ENCODE results near the gene SRL.
"Not testable (repeated sequence)": the region's sequence is repeated elsewhere in the genome, so short reads cannot be mapped to it uniquely, and the experiment has no call there.

DNA sequence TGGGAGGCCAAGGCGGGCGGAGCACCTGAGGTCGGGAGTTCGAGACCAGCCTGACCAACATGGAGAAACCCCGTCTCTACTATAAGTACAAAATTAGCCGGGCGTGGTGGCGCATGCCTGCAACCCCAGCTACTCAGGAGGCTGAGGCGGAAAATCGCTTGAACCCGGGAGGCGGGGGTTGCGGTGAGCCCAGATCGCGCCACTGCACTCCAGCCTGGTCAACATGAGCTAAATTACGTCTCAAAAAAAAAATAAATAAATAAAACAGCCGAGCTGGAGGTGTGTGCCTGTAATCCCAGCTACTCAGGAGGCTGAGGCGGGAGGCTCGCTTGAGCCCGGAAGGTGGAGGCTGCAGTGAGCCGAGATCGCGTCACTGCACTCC, 11.1 kb upstream of the SRL start:
- TF ChIP-seq POLR2A (IDR thresholded peaks at IDR 0.05): not testable (repeated sequence)
- TF ChIP-seq, protein P1, sequence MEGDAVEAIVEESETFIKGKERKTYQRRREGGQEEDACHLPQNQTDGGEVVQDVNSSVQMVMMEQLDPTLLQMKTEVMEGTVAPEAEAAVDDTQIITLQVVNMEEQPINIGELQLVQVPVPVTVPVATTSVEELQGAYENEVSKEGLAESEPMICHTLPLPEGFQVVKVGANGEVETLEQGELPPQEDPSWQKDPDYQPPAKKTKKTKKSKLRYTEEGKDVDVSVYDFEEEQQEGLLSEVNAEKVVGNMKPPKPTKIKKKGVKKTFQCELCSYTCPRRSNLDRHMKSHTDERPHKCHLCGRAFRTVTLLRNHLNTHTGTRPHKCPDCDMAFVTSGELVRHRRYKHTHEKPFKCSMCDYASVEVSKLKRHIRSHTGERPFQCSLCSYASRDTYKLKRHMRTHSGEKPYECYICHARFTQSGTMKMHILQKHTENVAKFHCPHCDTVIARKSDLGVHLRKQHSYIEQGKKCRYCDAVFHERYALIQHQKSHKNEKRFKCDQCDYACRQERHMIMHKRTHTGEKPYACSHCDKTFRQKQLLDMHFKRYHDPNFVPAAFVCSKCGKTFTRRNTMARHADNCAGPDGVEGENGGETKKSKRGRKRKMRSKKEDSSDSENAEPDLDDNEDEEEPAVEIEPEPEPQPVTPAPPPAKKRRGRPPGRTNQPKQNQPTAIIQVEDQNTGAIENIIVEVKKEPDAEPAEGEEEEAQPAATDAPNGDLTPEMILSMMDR (IDR thresholded peaks at IDR 0.05): not testable (repeated sequence)

All from heart left ventricle (tissue), 13 donors.